ENCODE measurements around the gene LILRB3.
"Not testable (repeated sequence)": the region's sequence is repeated elsewhere in the genome, so short reads cannot be mapped to it uniquely, and the experiment has no call there.

LILRB3 gene

DNA sequence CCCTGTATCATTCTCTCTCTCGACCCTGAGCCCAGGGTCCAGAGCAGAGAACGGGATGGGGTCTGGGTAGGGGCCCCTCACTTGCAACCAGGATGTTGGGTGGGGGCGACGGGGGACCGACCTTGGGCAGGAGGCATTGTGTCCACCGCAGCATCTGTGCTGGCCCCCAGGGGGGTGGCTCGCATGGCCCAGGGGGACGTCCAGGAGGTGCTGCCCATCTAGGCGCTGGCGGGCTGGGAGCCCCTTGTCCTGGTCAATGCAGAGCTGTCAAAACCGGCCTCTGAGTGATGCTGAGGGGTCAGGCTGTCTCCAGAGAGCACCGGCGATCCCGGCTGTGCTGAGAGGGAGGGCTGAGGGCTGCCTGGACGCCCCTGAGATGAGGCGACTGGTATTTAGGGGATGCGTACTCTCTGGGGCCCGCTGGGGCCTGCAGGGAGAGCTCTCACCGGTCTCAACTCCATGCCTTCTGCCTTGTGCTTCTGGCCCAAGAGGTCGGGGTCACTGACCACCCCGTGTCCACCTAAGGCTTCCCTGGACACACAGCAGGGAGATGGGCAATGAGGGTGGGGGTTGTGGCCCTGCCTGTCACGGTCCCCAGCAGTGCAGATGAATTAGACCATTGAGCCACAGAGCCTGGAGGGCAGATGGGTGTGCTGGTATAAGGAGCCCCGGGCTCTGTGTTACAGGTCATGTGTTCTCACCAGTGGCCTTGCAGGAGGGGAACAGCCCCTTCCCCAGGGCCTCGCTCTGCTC, 13.6 kb downstream of the LILRB3 start:
- DNase-seq = peak; percentile 65
- Mint-ChIP-seq H3K4me1 (ENCODE audit: low read depth) (peaks cover 72% of the 10 kb centered on the region), H3K36me3 (ENCODE audit: low read depth) (peaks cover 72% of the 10 kb centered on the region), H3K27ac (peak overlapping the region; percentile 99), H3K4me3 (peak overlapping the region; percentile 13), H3K27me3 (no peaks in the 10 kb centered on the region), H3K9me3 (no peaks in the 10 kb centered on the region)

DNA sequence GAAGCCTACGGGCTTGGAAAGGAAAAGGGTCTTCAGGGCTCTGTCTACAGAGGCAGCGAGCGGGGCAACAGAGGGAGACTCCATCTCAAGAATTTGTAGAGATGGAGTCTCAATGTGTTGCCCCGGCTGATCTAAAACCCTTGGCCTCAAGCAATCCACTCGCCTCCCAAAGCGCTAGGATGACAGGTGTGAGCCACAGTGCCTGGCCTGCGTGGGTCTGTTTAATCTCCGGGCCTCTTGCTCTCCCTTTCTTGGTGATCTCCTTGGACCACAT, 14.1 kb downstream of the LILRB3 start:
- Mint-ChIP-seq H3K36me3 (ENCODE audit: low read depth) (peaks cover 75% of the 10 kb centered on the region), H3K4me1 (ENCODE audit: low read depth) (peaks cover 77% of the 10 kb centered on the region), H3K27ac (peak overlapping the region; percentile 99), H3K27me3 (no peaks in the 10 kb centered on the region), H3K9me3 (no peaks in the 10 kb centered on the region), H3K4me3 (peak overlapping the region; percentile 90)
- peak; percentile 69 for DNase-seq

DNA sequence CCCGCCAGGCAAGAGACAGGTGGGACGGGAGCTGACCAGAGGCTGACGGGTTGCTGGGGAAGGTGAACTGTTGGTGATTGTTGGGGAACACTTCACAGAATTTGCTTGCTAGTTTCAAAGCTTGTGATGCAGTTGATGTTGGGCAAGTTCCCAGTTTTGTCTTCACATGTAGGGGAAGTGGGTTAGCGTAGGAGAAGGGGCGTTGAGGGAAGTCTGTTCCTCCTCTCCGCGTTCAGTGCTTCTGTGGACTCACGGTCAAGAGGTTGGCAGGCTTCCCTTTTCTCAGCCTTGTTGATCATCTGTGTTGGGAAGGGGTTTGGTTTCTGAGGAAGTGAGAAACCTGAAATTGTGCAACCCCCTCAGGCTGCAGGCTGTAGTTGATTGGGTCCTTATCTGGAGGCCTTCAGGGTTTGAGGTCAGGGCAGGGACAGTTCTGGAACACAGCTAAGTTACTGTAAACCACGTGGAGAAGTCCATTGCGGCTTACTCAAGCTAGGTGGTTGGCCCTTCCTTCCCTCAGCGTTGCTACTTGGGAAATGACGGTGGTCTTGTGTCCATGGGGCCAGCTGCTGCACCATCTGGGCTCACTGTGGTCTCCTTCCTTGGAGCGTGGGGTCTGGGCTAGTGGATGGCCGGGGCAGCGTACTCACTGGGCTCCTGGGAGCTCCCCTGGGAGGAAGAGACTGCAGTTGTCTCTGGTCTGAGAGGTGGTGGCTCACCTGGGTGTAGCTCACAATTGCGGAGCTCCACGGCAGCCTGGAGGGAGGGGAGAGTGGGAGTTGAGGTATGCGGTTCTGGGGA, 14.6 kb downstream of the LILRB3 start:
- Mint-ChIP-seq H3K9me3 (no peaks in the 10 kb centered on the region), H3K36me3 (ENCODE audit: low read depth) (peaks cover 78% of the 10 kb centered on the region), H3K27me3 (no peaks in the 10 kb centered on the region), H3K4me3 (peak overlapping the region; percentile 90), H3K4me1 (ENCODE audit: low read depth) (peaks cover 83% of the 10 kb centered on the region), H3K27ac (peak overlapping the region; percentile 99)
- DNase-seq = peak; percentile 72

DNA sequence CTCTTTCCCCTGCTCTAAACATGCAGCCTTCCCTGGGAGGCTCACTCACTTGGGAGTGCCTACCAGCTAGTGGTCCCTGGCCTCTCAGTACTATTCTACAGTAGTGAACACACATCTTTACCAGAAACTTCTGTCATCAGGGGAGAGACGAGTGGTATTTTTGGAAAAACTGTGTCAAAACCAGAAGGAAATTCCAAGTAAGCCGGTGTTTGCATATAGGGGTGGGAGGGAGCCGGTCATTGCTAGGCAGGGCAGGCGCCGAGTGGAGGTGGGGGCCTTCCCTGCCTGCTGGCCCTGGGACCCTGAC, 15.2 kb downstream of the LILRB3 start:
- Mint-ChIP-seq H3K9me3 (no peaks in the 10 kb centered on the region), H3K36me3 (ENCODE audit: low read depth) (peaks cover 78% of the 10 kb centered on the region), H3K27me3 (no peaks in the 10 kb centered on the region), H3K4me1 (ENCODE audit: low read depth) (peaks cover 88% of the 10 kb centered on the region), H3K4me3 (peak overlapping the region; percentile 90), H3K27ac (peak overlapping the region; percentile 99)
- no peak for DNase-seq

DNA sequence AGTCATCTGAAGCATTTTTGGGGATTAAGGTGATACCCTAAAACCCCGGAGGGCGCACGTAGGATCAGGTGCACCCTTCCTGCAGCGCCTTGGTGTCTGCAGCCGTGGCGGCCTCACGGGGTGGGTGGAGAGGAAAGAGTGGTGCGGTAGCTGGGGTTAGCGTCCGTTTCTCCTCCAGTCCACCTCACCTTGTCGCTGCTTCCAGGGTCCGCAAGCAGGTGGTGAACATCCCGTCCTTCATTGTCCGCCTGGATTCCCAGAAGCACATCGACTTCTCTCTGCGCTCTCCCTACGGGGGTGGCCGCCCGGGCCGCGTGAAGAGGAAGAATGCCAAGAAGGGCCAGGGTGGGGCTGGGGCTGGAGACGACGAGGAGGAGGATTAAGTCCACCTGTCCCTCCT, 15.6 kb downstream of the LILRB3 start:
- DNase-seq, H3K9me3 Mint-ChIP-seq, H3K27me3 Mint-ChIP-seq: not testable (repeated sequence)
- H3K4me1 Mint-ChIP-seq (ENCODE audit: low read depth) = peaks cover 92% of the 10 kb centered on the region
- H3K4me3 Mint-ChIP-seq = peak overlapping the region; percentile 90
- H3K27ac Mint-ChIP-seq = peak overlapping the region; percentile 99
- H3K36me3 Mint-ChIP-seq (ENCODE audit: low read depth) = peaks cover 82% of the 10 kb centered on the region

DNA sequence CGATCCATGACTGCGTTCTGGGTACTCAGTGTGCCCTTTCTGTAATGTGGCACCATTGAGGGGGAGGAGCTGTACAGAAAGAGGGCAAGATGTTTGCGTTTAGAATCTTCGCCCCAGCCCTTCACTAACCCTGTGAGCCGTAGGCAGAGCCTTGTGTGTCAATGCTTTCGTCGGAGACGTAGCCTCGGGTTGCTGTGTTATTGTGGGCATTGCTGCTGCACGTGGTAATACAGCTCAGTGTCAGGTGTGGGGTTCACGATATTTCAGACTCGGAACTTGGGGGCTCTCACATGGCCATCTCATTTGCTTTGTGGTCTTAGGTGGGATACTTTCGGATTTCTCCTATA, 16.0 kb downstream of the LILRB3 start:
- H3K36me3 Mint-ChIP-seq (ENCODE audit: low read depth) = peaks cover 86% of the 10 kb centered on the region
- H3K9me3 Mint-ChIP-seq = no peaks in the 10 kb centered on the region
- peaks cover 93% of the 10 kb centered on the region for H3K4me1 Mint-ChIP-seq (ENCODE audit: low read depth)
- DNase-seq = peak; percentile 31
- no peaks in the 10 kb centered on the region for H3K27me3 Mint-ChIP-seq
- peak overlapping the region; percentile 90 for H3K4me3 Mint-ChIP-seq
- peak overlapping the region; percentile 99 for H3K27ac Mint-ChIP-seq

DNA sequence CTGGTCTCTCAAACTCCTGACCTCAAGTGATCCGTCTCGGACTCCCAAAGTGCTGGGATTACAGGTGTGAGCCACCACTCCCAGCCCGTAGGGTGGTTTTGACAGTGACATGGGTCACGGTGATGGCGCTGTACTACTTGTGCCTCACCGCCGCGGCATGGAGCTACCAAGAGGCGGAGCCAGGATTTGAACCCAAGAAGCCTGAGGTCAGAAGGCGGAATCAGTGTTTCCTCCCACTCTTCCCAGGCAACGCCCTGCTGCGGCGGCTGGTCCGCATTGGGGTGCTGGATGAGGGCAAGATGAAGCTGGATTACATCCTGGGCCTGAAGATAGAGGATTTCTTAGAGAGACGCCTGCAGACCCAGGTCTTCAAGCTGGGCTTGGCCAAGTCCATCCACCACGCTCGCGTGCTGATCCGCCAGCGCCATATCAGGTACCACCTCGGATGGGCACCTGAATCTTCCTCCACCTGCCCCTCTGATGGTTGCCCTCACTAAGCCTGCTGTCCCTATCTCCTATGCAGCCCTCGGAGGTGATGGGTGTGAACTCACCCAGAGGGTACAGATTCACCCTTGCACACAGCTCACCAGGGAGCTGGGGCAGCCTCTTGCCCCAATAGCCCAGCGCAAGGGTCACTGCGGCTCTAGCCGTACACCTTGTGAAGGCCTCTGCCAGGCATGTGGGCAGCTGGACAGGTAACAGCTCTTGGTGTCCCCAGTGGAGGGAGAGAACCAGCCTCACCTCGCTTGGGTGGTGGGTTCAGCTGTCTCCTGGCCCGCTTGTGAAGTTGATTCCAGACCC, 16.6 kb downstream of the LILRB3 start:
- Mint-ChIP-seq H3K9me3 (no peaks in the 10 kb centered on the region), H3K27ac (peak overlapping the region; percentile 99), H3K27me3 (no peaks in the 10 kb centered on the region), H3K4me1 (ENCODE audit: low read depth) (peaks cover 91% of the 10 kb centered on the region), H3K4me3 (peak overlapping the region; percentile 90), H3K36me3 (ENCODE audit: low read depth) (peaks cover 90% of the 10 kb centered on the region)
- peak; percentile 34 for DNase-seq

DNA sequence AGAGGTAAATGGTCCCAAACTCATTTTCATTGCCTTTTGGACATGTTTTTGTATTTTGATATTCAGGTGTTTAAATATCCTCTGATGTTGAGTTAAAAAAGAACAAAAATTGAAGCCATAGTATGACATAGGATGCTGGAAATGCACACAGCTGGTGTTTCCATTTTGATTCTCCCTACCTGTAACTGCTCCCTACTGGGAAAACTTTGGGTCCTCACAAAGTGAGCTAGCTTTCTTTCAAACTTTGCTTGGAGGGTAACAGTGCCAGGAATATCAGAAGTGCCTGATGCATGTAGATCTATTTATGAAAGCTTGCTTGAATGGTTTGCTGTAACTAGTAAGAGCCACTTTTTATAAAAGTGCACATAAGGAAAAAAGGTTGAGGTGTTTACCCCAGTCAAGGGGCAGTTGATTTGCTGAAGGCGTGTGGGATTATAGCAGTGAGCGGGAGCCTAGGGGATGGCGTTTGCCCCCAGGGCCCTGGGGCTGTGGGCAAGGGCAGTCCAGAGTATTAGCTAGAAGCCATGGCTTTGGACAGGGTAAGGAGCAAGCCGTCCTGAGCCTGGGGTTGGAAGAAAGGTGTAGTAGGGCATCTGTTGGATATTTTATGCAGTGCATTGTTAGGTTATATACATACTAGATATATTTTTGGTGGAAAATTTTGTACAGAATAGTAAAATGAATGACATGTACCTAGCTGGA, 17.9 kb downstream of the LILRB3 start:
- DNase-seq = no peak
- Mint-ChIP-seq H3K4me3 (peak overlapping the region; percentile 90), H3K4me1 (ENCODE audit: low read depth) (peaks cover 78% of the 10 kb centered on the region), H3K27me3 (no peaks in the 10 kb centered on the region), H3K36me3 (ENCODE audit: low read depth) (peaks cover 89% of the 10 kb centered on the region), H3K9me3 (no peaks in the 10 kb centered on the region), H3K27ac (peak overlapping the region; percentile 99)

DNA sequence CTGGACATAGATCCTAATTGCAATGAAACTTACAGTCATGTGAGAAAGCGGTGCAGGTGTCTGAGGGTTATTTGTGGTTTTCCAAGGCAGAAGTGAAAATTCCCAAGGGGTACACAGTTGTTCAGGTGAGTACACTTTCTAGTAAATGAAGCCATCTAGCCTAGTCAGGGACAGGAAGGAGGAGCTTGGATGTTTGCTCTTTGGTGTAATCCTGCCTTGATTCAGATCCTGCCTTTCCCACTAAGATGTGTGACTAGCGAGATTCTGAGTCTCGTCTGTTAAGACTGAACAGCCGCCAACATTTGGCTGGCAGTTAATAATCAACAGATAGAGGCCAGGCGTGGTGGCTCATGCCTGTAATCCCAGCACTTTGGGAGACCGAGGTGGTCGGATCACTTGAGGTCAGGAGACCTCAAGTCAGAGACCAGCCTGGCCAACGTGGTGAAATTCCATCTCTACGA, 19.6 kb downstream of the LILRB3 start:
- Mint-ChIP-seq H3K27ac (peak overlapping the region; percentile 99), H3K4me3 (peak overlapping the region; percentile 90), H3K9me3 (no peaks in the 10 kb centered on the region), H3K36me3 (ENCODE audit: low read depth) (peaks cover 82% of the 10 kb centered on the region), H3K4me1 (ENCODE audit: low read depth) (peaks cover 66% of the 10 kb centered on the region), H3K27me3 (no peaks in the 10 kb centered on the region)
- DNase-seq = no peak

DNA sequence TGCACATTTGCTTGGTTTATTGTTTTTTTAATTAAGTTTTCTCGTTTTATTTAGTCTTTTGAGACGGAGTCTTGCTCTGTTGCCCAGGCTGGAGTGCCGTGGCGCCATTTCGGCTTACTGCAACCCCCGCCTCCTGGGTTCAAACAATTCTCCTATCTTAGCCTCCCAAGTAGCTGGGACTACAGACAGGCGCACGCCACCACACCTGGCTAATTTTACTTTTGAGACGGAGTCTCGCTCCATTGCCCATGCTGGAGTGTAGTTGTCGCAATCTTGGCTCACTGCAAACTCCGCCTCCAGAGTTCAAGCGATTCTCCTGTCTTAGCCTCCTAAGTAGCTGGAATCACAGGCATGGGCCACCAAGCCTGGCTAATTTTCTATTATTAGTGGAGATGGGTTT, 20.8 kb downstream of the LILRB3 start:
- H3K9me3 Mint-ChIP-seq = no peaks in the 10 kb centered on the region
- peak overlapping the region; percentile 99 for H3K27ac Mint-ChIP-seq
- H3K4me1 Mint-ChIP-seq (ENCODE audit: low read depth) = peaks cover 54% of the 10 kb centered on the region
- H3K36me3 Mint-ChIP-seq (ENCODE audit: low read depth) = peaks cover 74% of the 10 kb centered on the region
- peak overlapping the region; percentile 90 for H3K4me3 Mint-ChIP-seq
- DNase-seq = peak; percentile 31
- no peaks in the 10 kb centered on the region for H3K27me3 Mint-ChIP-seq

DNA sequence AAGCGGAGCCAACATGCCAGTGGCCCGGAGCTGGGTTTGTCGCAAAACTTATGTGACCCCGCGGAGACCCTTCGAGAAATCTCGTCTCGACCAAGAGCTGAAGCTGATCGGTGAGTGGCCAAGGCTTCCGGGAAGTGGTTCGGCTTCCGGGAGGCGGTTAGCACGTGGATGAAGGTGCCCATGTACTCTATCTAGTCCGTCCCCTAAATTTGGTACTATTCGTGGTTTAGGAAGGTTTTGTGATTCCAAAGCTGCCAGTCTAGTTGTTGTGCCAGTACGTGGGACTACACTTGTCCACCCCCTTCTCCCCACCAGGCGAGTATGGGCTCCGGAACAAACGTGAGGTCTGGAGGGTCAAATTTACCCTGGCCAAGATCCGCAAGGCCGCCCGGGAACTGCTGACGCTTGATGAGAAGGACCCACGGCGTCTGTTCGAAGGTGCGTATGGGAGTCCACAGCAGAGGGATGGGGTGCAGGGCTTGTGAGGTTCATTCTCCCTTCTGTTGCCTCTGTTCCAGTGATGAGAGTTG, 21.6 kb downstream of the LILRB3 start:
- peak overlapping the region; percentile 90 for H3K4me3 Mint-ChIP-seq
- peaks cover 70% of the 10 kb centered on the region for H3K36me3 Mint-ChIP-seq (ENCODE audit: low read depth)
- peaks cover 46% of the 10 kb centered on the region for H3K4me1 Mint-ChIP-seq (ENCODE audit: low read depth)
- peak overlapping the region; percentile 99 for H3K27ac Mint-ChIP-seq
- no peaks in the 10 kb centered on the region for H3K9me3 Mint-ChIP-seq
- DNase-seq = no peak
- no peaks in the 10 kb centered on the region for H3K27me3 Mint-ChIP-seq

DNA sequence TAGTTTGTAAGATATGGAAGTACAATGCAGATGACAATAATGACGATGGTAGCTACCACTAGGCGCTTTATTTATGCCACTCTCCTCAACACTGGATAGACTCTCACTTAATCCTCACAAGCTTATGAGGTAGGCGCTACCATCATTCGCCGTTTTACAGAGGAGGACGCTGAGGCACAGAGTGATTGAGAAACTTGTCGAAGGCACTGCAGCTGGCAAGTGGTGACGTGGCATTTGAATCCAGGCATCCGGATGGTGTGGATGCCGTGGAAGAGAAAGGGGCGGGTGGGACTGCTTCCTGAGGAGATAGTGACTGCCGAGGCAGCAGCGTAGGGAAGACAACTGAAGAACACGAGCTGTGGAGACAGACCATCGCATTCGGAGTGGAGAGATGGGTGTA, 23.4 kb downstream of the LILRB3 start:
- H3K27me3 Mint-ChIP-seq = no peaks in the 10 kb centered on the region
- H3K9me3 Mint-ChIP-seq = no peaks in the 10 kb centered on the region
- no peak for DNase-seq
- peak overlapping the region; percentile 90 for H3K27ac Mint-ChIP-seq
- H3K4me1 Mint-ChIP-seq (ENCODE audit: low read depth) = peaks cover 28% of the 10 kb centered on the region
- H3K4me3 Mint-ChIP-seq = peak overlapping the region; percentile 90
- peaks cover 65% of the 10 kb centered on the region for H3K36me3 Mint-ChIP-seq (ENCODE audit: low read depth)

DNA sequence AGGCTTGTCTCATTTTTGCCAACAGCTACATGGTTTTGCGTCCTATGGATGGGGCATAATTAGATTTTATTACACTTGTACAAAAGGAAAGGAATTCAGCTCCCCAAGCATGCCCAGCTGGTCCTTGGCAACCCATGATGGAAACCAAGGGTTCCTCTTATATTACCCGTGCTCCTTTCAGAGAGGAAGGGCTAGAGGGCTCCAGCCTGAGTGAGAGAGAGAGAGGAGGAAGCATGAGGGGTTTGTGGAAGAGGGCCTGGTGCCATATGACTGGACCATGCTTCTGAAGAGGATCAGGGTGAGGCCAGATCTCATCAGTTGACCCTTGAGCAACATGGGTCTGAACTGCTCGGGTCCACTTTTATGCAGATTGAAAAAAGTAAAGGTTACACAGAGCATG, 25.7 kb downstream of the LILRB3 start:
- Mint-ChIP-seq H3K9me3 (no peaks in the 10 kb centered on the region), H3K36me3 (ENCODE audit: low read depth) (peaks cover 64% of the 10 kb centered on the region), H3K4me3 (no peak overlapping the region), H3K27me3 (no peaks in the 10 kb centered on the region), H3K27ac (peak overlapping the region; percentile 40), H3K4me1 (ENCODE audit: low read depth) (peaks cover 17% of the 10 kb centered on the region)
- no peak for DNase-seq

DNA sequence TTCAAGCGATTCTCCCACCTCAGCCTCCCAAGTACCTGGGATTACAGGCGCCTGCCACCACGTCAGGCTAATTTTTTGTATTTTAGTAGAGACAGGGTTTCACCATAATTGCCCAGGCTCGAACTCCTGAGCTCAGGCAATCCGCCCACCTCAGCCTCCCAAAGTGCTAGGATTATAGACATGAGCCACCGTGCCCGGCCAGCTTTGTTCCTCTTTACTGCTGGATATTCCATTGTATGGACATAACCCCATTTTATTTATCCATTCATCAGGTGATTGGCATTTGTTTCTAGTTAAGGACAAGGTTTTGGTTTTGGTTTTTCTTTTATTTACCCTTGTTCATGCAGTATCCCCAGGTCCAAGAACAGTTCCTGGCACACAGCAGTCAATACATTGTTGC, 26.3 kb downstream of the LILRB3 start:
- Mint-ChIP-seq H3K36me3 (ENCODE audit: low read depth) (peaks cover 64% of the 10 kb centered on the region), H3K4me1 (ENCODE audit: low read depth) (peaks cover 23% of the 10 kb centered on the region), H3K9me3 (no peaks in the 10 kb centered on the region), H3K27me3 (no peaks in the 10 kb centered on the region), H3K27ac (no peak overlapping the region), H3K4me3 (no peak overlapping the region)
- DNase-seq = no peak

Data from activated T-cell treated with anti-CD3 and anti-CD28 coated beads, Interleukin-2, amount 50 U/mL, for 24 hours (primary cell).